Mesothelial cell of epicardium (in vitro differentiated cells): ENCODE measurements around the gene FGF19. TPM values are rescaled to one million over a fixed set of nuclear protein-coding genes. Genes with fewer than 3 reads are reported as not detected.

Source experiments
- DNase-seq, 2 experiments: peaks; one replicate each; pipeline ENCODE4 v3.0.0; 2021; ENCODE audit warnings: low spot score in 2 of 2; ENCODE audit not compliant: unreplicated experiment in 2 of 2
- H3K27ac Mint-ChIP-seq: 2 replicates; pipeline ENCODE4 v1.8.0; 2021; ENCODE audit warnings: mixed read lengths
- H3K27me3 Mint-ChIP-seq: 2 replicates; pipeline ENCODE4 v1.8.0; 2021; ENCODE audit warnings: low read depth, mixed read lengths
- H3K36me3 Mint-ChIP-seq: 2 replicates; pipeline ENCODE4 v1.8.0; 2021; ENCODE audit warnings: mixed read lengths
- H3K4me1 Mint-ChIP-seq: 2 replicates; pipeline ENCODE4 v1.8.0; 2021; ENCODE audit warnings: mixed read lengths
- H3K4me3 Mint-ChIP-seq: 2 replicates; pipeline ENCODE4 v1.8.0; 2021; ENCODE audit warnings: mild to moderate bottlenecking, moderate library complexity, mixed read lengths
- H3K9me3 Mint-ChIP-seq: 2 replicates; pipeline ENCODE4 v1.8.0; 2021; ENCODE audit warnings: mixed read lengths
- CTCF ChIP-seq: fragments of 200-600 bp; sonication (generic); IDR thresholded peaks from one replicate; pipeline ENCODE4 v1.5.0; 2021; ENCODE audit warnings: antibody characterized with exemption; ENCODE audit not compliant: unreplicated experiment
- total RNA-seq: library from RNA; stranded (reverse); gene quantifications from 3 replicates; pipeline ENCODE4 v1.2.1, GENCODE V29; 2021

FGF19 gene
- total RNA-seq, 1 donor from 2014 or later = not detected

GRCh38 chr11:69707176-69707575, 3.4 kb upstream of the FGF19 start:
- H3K9me3 Mint-ChIP-seq = no peaks in the 10 kb centered on the region
- TF ChIP-seq CTCF = no peak
- H3K4me1 Mint-ChIP-seq = peaks cover 13% of the 10 kb centered on the region
- H3K36me3 Mint-ChIP-seq = no peaks in the 10 kb centered on the region
- no peak for DNase-seq
- H3K27me3 Mint-ChIP-seq = peaks cover 63% of the 10 kb centered on the region
- H3K4me3 Mint-ChIP-seq = no peak overlapping the region
- no peak overlapping the region for H3K27ac Mint-ChIP-seq

GRCh38 chr11:69705901-69706787, 2.3 kb upstream of the FGF19 start:
- Mint-ChIP-seq H3K4me3 (no peak overlapping the region), H3K36me3 (no peaks in the 10 kb centered on the region), H3K4me1 (peaks cover 13% of the 10 kb centered on the region), H3K9me3 (no peaks in the 10 kb centered on the region), H3K27me3 (peaks cover 73% of the 10 kb centered on the region), H3K27ac (no peak overlapping the region)
- no peak for DNase-seq
- TF ChIP-seq CTCF = no peak

GRCh38 chr11:69705351-69705811, 1.6 kb upstream of the FGF19 start:
- no peak for TF ChIP-seq CTCF

GRCh38 chr11:69704508-69705253, 859 bp upstream of the FGF19 start:
- Mint-ChIP-seq H3K4me3 (peak overlapping the region; percentile 63), H3K4me1 (peaks cover 21% of the 10 kb centered on the region), H3K27me3 (peaks cover 83% of the 10 kb centered on the region), H3K27ac (no peak overlapping the region), H3K36me3 (no peaks in the 10 kb centered on the region), H3K9me3 (no peaks in the 10 kb centered on the region)
- DNase-seq = peak; percentile 48 to 66
- TF ChIP-seq CTCF = peak; percentile 38

More at GRCh38 chr11:69705351-69705811, 1.6 kb upstream of the FGF19 start:
- DNase-seq = no peak
- H3K4me3 Mint-ChIP-seq = no peak overlapping the region
- no peaks in the 10 kb centered on the region for H3K9me3 Mint-ChIP-seq
- peaks cover 19% of the 10 kb centered on the region for H3K4me1 Mint-ChIP-seq
- H3K36me3 Mint-ChIP-seq = no peaks in the 10 kb centered on the region
- no peak overlapping the region for H3K27ac Mint-ChIP-seq
- peaks cover 80% of the 10 kb centered on the region for H3K27me3 Mint-ChIP-seq

- DNase-seq = no peak
- Mint-ChIP-seq H3K27me3 (peaks cover 80% of the 10 kb centered on the region), H3K4me1 (peaks cover 21% of the 10 kb centered on the region), H3K4me3 (peak overlapping the region; percentile 24), H3K36me3 (no peaks in the 10 kb centered on the region), H3K9me3 (no peaks in the 10 kb centered on the region), H3K27ac (no peak overlapping the region)
- no peak for TF ChIP-seq CTCF
Observed at GRCh38 chr11:69703453-69703767, 412 bp downstream of the FGF19 start.
